ENCODE measurements around the gene E2F8.

Gene E2F8

GRCh38 chr11:19218786-19219460 is 21.8 kb downstream of the E2F8 start:
- DNase-seq = no peak

GRCh38 chr11:19218216-19218615 is 22.5 kb downstream of the E2F8 start:
- no peak for DNase-seq

- DNase-seq = no peak
These were observed 23.9 kb downstream of the E2F8 start for GRCh38 chr11:19216709-19217374.

- DNase-seq = no peak
These were observed 24.7 kb downstream of the E2F8 start for GRCh38 chr11:19216021-19216420.

- DNase-seq = no peak
These were observed 31.0 kb downstream of the E2F8 start for GRCh38 chr11:19209617-19210370.

- no peak for DNase-seq
These were observed 31.7 kb downstream of the E2F8 start for GRCh38 chr11:19208959-19209546.

- no peak for DNase-seq
These were observed 32.6 kb downstream of the E2F8 start for GRCh38 chr11:19208181-19208580.

- DNase-seq = no peak
These were observed 35.9 kb downstream of the E2F8 start for GRCh38 chr11:19204836-19205235.

- no peak for DNase-seq
These were observed 38.8 kb downstream of the E2F8 start, which contains the start of gene CSRP3 for GRCh38 chr11:19201737-19202605. TSS of gene CSRP3 (minus strand) at chr11:19201983. CDS start at chr11:19192448, 9,535 bp downstream.

- peak; percentile 80 for DNase-seq
These were observed 40.1 kb downstream of the E2F8 start for GRCh38 chr11:19200410-19201201.

- DNase-seq = no peak
These were observed 41.0 kb downstream of the E2F8 start for GRCh38 chr11:19199771-19200170.

- no peak for DNase-seq
These were observed 41.7 kb downstream of the E2F8 start for GRCh38 chr11:19199048-19199447.

GRCh38 chr11:19196432-19196831 is 44.3 kb downstream of the E2F8 start:
- DNase-seq = no peak

- DNase-seq = no peak
These were observed 46.0 kb downstream of the E2F8 start for GRCh38 chr11:19194620-19195308.

GRCh38 chr11:19193916-19194315 is 46.8 kb downstream of the E2F8 start:
- no peak for DNase-seq

GRCh38 chr11:19191530-19192169 is 49.1 kb downstream of the E2F8 start:
- DNase-seq = no peak

- no peak for DNase-seq
These were observed 52.9 kb downstream of the E2F8 start for GRCh38 chr11:19187833-19188258.

- DNase-seq = no peak
These were observed 53.5 kb downstream of the E2F8 start for GRCh38 chr11:19187114-19187832.

- DNase-seq = no peak
These were observed 55.2 kb downstream of the E2F8 start for GRCh38 chr11:19185516-19186052.
